ENCODE measurements around the gene RCOR3.

RCOR3 gene

GRCh38 chr1:211326140-211326527 lies 67.0 kb downstream of the RCOR3 start:
- DNase-seq, result no peak

- DNase-seq, result peak; percentile 46
Observed at GRCh38 chr1:211326528-211327345, 67.6 kb downstream of the RCOR3 start, which contains the start of gene TRAF5. TSS of gene TRAF5 (plus strand) at chr1:211326833. CDS start at chr1:211353240, 26,407 bp downstream.

DNA sequence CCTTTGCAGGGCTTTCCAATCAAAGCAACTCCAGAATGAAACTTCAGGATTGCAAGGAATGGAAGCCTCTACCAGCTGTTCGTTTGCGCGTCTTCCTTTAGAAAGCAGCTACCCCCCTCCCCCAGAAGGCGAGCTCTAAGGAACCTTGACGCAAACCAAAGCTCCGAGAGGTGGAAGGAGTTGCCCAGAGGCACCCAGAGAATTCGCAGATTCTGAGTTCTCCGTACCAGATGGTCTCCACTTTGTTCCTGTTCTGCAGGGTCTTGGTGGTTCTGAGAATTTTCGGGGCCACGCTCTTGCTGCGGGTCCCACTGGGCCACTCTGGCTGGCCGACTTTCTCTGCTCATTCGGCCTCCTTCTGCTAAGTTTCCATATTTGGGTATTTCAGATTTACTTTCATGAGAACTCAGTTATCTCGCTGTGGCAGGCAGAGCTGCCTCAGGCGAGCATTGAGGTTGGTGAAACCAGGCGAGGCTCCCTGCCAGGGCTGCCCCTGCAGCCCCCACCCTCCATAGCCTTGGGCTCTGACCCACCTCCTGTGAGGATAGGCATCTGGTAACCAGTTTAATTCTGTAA lies 68.3 kb downstream of the RCOR3 start:
- peak; percentile 47 for DNase-seq

GRCh38 chr1:211328084-211328694 lies 69.0 kb downstream of the RCOR3 start:
- DNase-seq, result no peak

DNA sequence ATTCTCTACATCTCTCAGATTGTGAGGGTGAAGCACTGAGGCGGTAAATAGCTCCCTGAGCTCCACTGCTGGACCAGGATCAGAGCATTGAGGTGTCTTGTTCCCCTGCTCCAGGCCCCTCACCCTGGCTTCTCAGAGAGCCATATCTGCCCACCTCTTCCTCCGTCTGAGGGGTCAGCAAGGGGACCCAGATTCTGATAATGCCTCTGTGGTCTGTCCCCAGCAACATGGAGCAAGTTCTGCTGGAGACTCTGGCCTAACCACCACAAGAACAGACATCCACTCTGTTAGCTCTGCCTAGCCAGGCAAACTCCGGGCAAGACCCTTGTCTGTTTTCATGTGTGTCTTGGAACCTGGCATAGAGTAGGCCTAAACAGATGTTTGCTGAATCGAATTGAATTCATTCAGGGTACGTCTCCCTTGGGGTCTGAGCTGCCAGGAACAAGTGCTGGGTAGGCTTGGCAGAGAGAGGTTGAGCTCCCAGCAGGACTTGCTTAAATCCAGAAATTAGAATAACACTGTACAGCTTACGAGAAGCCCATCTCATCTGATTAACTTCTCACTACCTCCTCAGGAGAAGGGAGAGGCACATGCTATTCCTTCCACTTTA lies 69.8 kb downstream of the RCOR3 start:
- no peak for DNase-seq

DNA sequence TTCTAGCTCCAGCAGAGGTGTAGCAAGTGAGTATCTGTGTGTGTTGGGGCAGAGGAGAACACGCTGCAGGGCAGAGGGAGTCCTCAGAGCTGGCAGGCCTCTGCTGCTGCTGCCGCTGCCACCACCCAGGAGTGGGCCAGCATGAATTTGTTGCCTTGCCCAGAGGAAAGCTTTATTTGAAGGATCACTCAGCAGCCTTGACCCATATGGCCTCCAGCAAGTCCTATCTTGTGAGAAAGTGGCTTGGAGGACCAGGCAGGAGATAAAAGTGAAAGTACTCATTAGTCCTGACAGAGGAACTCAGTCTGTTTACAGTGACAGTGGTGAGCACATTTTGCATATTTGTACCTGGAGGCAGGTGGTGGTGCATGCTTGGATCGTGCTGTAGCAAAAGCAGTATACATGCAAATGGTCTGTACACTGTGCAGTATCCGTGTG lies 70.6 kb downstream of the RCOR3 start:
- no peak for DNase-seq

DNA sequence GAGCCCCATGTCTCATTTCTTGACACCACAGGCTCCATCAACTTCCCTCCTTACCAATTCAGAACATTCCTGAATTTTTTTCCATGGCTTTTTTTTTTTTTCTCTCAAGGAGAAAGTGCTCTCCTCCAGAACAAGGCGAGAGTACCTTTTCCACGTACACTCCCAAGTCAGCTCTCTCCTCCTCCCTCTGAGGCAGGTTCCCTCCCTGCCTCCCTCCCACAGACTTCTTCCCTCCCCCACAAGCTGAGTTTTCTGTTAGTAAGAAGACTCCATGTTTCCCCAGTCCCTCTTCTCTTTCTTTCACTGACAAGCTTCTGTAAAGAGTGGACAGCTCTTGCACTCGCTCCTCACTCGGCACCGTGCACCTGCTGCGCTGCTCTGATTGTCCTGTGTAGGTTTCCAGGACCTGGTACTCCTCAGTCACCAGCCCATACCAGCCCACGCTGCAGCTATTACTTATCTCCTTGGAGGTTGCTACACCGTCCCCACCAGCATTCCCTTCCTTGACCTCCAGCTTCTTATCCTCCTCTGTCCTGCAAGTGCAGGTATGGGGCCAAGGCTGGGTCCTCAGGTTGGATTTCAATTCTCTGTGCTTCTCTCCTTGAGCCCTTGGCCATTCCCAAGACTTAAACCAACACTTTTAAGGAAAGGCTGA lies 71.2 kb downstream of the RCOR3 start:
- no peak for DNase-seq

DNA sequence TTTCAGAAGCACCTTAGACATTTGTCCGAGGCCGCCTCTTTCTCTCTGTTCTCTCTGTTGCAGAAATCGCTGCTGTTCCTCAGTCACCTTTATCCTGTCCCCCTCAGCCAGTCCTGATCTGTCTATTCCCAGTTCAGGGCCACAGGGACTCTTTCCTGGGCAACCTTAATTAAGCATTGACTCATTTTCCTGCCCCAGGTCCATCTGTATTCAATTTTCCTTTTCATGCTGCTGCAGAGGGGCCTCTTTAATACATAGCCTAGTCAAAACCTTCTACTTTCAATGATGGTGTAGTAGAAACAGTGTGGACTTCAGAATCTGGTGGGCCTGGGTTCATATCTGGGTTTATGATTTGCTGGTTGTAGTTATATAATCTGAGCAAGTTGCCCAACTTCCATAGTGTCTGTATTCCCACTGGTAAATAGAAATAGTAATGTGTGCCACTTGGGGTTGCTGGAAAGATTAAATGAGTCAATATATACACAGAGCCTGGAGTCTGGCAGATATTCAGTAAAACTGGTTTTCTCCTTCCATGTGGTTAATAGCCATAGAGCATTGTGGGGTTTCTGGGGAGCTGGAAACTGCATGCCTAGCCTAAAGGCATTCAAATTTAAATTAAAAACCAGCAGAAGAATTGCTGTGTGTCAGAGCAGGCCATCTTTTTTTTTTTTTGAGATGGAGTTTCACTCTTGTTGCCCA lies 72.0 kb downstream of the RCOR3 start:
- no peak for DNase-seq

DNA sequence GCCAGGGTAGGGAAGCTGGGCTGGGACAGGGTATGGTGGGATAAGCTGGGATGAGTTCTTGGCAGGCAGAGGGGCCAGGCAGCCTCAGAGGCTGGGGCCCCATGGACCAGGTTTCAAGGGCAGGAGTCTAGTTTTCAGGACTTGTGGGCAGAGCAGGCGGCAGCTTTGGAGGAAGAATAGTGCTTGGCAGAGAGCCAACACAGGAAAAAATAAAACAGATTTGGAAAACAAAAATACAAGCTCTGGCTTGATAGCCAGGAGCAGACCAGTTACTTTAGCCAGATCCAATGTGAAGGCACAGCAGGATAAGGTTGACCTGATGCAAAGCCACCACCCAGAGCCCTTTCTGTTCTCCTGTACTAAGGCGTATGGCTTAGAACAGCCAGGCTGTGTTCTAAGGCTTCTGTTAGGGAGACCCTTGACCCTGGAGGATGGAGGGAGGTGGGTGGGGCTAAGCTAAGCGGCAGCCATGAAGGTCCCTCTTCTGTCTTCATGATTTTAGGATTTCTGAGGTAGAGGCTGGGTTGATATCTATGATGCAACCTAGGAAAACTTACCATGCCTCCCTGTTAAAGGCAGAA lies 73.0 kb downstream of the RCOR3 start:
- DNase-seq, result no peak

GRCh38 chr1:211332830-211333229 lies 73.7 kb downstream of the RCOR3 start:
- DNase-seq, result no peak

DNA sequence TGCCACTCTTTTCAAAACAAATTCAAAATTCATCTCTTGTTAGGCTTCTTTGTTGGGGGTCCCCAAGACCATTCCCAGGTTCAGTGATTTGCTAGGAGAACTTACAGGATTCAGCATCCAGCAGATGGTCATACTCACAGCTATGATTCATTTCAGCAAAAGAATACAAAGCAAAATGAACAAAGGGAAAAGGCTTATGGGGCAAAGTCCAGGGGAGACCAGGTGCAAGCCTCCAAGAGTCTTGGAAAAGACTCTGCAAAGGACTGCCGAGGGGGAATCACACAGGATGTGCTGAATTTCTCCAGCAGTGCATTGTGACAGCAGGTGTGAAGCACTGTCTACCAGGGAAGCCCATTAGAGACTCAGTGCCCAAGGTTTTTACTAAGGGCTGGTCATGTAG lies 74.7 kb downstream of the RCOR3 start:
- DNase-seq, result no peak

DNA sequence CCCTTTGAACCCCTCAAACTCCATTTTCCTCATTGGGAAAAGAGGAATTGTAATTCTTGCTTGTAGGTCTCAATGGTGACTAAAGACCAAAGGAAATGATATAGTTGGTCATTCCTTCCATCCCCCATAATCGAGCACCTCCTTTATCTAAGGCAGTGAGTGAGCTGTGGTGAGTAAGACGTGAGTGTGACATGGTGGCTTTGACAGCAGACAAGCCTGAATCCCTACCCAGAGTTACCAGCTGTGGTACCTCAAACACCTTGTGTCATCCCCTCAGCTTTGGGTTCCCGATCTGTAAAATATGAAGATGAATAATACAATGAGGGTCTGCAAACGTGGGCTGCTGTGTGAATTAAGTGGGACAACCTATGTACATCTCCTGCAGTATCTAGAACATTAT lies 75.8 kb downstream of the RCOR3 start:
- DNase-seq, result no peak

GRCh38 chr1:211335522-211336157 lies 76.5 kb downstream of the RCOR3 start:
- peak; percentile 44 for DNase-seq

DNA sequence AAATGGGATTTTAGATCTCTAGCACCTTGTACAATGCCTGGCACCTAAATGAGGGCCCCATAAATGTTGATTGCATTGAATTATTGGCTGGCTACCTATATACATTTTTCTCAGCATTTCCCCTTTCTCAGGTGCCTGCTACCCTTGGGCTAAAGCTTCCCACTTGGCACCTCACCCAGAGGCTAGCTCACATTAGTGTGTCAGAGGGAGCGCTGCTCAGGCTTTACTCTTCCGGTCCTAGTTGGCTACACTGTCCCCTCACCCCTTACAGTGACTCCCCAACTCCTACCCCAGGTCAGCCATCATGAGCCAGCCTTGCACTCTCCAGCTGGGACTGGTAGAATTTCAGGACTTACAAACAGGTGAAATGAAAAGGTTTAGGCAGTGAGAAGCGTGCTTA lies 77.0 kb downstream of the RCOR3 start:
- no peak for DNase-seq

GRCh38 chr1:211336775-211337174 lies 77.6 kb downstream of the RCOR3 start:
- DNase-seq, result no peak

DNA sequence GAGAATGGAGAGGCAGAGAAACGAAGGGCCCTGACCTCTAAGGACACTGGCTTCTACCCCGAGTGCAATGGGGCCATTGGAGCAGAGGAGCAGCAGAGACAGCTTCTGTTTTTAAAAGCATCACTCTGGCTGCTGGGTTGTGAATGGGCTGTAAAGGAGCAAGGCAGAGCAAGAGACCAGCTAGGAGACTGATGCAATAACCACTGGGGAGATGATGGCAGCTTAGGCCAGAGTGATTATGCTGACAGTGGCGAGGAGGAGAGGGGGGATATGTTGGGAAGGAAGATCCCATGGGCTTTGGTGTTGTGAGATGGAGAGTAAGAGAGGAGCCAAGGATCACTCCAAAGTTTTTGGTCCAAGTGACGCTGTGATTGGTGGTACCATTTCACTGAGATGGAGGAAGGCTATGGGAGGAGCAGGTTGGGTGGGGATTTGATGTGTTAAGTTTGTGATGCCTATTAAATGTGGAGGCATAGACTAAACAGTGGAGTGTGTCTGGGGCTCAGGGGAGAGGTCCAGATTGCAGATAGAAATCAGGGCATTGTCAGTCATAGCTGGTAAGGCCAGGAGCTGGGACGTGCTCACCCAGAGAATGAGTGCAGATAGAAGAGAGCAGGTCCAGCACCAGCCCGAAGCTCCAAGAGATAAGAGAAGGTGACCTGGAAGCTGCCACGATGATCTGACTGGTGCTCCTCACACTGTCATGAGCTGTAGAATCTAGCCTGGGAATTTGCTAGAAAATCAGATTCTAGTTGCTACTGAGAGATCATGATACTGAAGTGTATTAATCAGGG lies 78.5 kb downstream of the RCOR3 start:
- DNase-seq, result no peak

GRCh38 chr1:211338224-211338620 lies 79.1 kb downstream of the RCOR3 start:
- DNase-seq, result no peak

DNA sequence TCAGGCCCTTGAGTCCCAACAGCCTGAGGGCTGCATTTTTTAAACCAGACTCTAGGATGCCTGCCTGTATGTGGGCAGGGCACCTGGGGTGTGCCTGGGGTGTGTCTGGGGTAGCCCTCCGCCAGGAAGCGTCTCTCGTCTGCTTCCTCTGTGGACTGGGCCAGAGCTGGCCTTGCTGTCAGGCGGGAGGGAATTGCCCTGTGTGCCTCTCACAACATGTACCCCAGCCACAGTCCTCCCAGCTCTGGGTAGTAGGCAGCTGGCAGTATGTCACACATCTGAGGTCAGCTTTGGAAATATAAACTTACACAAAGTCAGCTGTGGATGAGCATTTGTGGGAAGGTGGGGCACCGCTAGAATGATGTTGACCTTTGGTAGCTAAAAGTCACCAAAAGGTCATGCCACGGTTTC lies 80.5 kb downstream of the RCOR3 start:
- DNase-seq, result no peak

DNA sequence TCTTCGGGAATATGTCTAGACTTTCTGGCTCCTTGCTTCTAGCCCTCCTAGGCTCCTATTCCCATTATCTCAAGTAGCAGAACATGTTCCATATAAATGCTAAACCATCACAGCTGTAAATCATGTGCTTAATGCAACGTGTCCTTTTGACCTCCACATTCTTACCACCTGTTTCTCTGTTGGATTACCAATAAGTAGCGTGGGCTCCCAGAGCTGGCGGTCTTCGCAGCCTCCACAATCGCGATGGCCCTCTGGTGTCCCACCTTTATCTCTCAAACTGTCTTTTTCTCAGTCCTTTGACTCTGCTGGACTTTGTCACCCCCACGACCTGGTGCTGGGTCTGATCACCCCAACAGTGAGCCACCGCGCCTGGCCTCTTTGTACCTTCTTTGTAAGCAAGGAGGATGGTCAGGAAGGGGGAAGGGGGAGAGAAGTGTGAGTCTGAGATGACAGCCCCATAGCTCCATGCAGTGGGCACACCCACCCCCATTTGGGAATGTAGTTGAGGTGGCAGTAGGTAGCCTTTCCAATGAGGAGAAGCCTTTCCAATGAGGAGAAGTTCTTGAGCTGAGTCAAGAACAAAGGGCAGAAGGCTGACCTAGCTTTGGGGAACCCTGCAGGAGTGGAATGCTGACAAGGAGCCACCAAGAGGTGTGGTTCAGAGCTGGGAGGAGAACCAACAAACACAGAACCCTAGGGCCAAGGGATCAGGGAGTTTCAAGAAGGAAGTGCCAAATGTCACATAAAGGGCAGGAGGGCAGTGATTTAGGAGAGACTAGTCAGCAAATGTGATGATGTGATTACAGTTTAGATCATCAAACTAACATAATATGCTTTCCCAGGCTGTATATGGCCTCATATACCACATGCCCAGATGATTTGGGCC lies 81.7 kb downstream of the RCOR3 start:
- DNase-seq, result no peak

DNA sequence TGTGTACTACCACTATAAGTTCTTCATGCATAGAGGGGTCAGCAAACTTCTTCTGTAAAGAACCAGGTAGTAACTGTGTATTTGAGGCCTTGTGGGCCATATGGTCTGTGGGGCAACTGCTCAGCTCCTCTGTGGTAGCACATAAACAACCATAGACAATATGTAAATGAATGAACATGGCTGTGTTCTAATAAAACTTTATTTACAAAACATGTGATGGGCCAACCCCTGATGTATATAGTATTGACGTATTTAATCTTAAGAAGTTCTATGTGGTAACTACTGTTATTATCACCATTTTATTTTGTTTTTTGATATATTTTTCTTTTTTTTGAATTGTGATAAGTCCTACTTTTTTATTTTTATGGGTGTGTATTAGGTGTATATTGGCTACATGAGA lies 82.8 kb downstream of the RCOR3 start:
- DNase-seq, result no peak
